Endothelial cell of umbilical vein (primary cell): ENCODE data around the gene HK1. TPM values are rescaled to one million over a fixed set of nuclear protein-coding genes. Genes with fewer than 3 reads are reported as not detected.

Source experiments
- BruUV-seq: library from RNA; stranded (reverse); fragments of 400-500 nt; replicated peaks from 2 replicates; lab custom pipeline; 2021; lab: Mats Ljungman, UMichigan
- CTCF ChIA-PET: fragments of 300-600, 350-600 bp; sonication (Branson Sonifier 250); formaldehyde crosslinking; loops from one replicate; lab custom pipeline; 2021; ENCODE audit warnings: antibody characterized with exemption, inconsistent platforms; lab: Charles Lee
- POLR2A ChIA-PET: fragments of 300-600, 350-600 bp; sonication (Branson Sonifier 250); formaldehyde crosslinking; loops from one replicate; lab custom pipeline; 2021; ENCODE audit warnings: antibody characterized with exemption, inconsistent platforms; lab: Charles Lee
- DNase-seq: peaks from one replicate; pipeline ENCODE4 v3.0.0-alpha.2; 2011; ENCODE audit warnings: low read depth, low spot score
- FAIRE-seq: peaks from 2 replicates; lab custom pipeline; 2011; peaks lifted over from hg19 to GRCh38; lab: Jason Lieb, UNC
- H2AFZ ChIP-seq: 2 replicates; pipeline ENCODE4 v1.6.0; 2012; ENCODE audit warnings: low read depth, low read length, control low read depth, inconsistent platforms
- H3K27ac ChIP-seq: 2 replicates; pipeline ENCODE4 v1.5.1; 2011; ENCODE audit warnings: low read depth, mild to moderate bottlenecking, control low read depth, low read length, moderate library complexity; ENCODE audit not compliant: insufficient read depth
- H3K27me3 ChIP-seq, 2 experiments: 2 replicates each; pipeline versions ENCODE4 v1.6.0 to v1.6.1; 2011; ENCODE audit warnings: low read length in 2 of 2, mixed read lengths in 1 of 2; ENCODE audit not compliant: control insufficient read depth in 2 of 2, insufficient read depth in 2 of 2
- H3K36me3 ChIP-seq, 2 experiments: 2 replicates in 1 of 2; 3 replicates in 1 of 2; pipeline ENCODE4 v1.5.1; 2011; ENCODE audit warnings: low read length in 2 of 2, mild to moderate bottlenecking in 1 of 2, moderate library complexity in 1 of 2; ENCODE audit not compliant: control insufficient read depth in 2 of 2, insufficient read depth in 2 of 2; ENCODE audit errors: extremely low read depth in 1 of 2
- H3K4me1 ChIP-seq: 3 replicates; pipeline ENCODE4 v1.5.1; 2011; ENCODE audit warnings: mild to moderate bottlenecking, low read length; ENCODE audit not compliant: control insufficient read depth, insufficient read depth; ENCODE audit errors: extremely low read depth
- H3K4me2 ChIP-seq: 2 replicates; pipeline ENCODE4 v1.6.1; 2011; ENCODE audit warnings: low read length, control low read depth, mixed read lengths; ENCODE audit not compliant: insufficient read depth
- H3K4me3 ChIP-seq, 3 experiments: fragments of 200-600 bp in 1 of 3; sonication (generic), shearing (Covaris generic) in 1 of 3; replicated peaks in 1 of 3; 2 replicates each; pipeline ENCODE4 v1.5.1; 2011 to 2016; ENCODE audit warnings: control low read depth in 3 of 3, low read length in 3 of 3, mild to moderate bottlenecking in 2 of 3, inconsistent platforms in 1 of 3, low read depth in 1 of 3, moderate library complexity in 1 of 3; ENCODE audit not compliant: insufficient read depth in 1 of 3
- H3K79me2 ChIP-seq: 2 replicates; pipeline ENCODE4 v1.6.0; 2012; ENCODE audit warnings: low read length, inconsistent platforms; ENCODE audit not compliant: control insufficient read depth, insufficient read depth
- H3K9ac ChIP-seq: replicated peaks from 2 replicates; pipeline ENCODE3; 2011; ENCODE audit warnings: low read length, control low read depth; ENCODE audit not compliant: insufficient read depth; ENCODE audit errors: extremely low read depth
- H3K9me1 ChIP-seq: replicated peaks from 3 replicates; pipeline ENCODE4 v1.6.0; 2011; ENCODE audit warnings: mild to moderate bottlenecking, low read length; ENCODE audit not compliant: control insufficient read depth, insufficient read depth; ENCODE audit errors: extremely low read depth
- H3K9me3 ChIP-seq: replicated peaks from 2 replicates; pipeline ENCODE4 v1.5.1; 2012; ENCODE audit warnings: low read length, inconsistent platforms; ENCODE audit not compliant: control insufficient read depth, insufficient read depth
- H4K20me1 ChIP-seq: replicated peaks from 2 replicates; pipeline ENCODE3; 2011; ENCODE audit warnings: mild to moderate bottlenecking, low read length; ENCODE audit not compliant: control insufficient read depth, insufficient read depth; ENCODE audit errors: extremely low read depth
- CTCF ChIP-seq, 2 donors: IDR thresholded peaks; 1 replicate in 1 of 2; 2 replicates in 1 of 2; pipeline ENCODE4 v1.5.1; 2011; ENCODE audit warnings: low read length in 2 of 2, mild to moderate bottlenecking in 2 of 2, moderate library complexity in 2 of 2, control low read depth in 1 of 2, inconsistent platforms in 1 of 2, low read depth in 1 of 2; ENCODE audit not compliant: insufficient read depth in 1 of 2; ENCODE audit errors: extremely low read depth in 1 of 2
- EZH2 ChIP-seq: IDR thresholded peaks from 2 replicates; pipeline ENCODE4 v1.6.1; 2012; ENCODE audit warnings: borderline replicate concordance, low read depth, mild to moderate bottlenecking, moderate library complexity, low read length, inconsistent platforms; ENCODE audit not compliant: severe bottlenecking
- FOS ChIP-seq: IDR thresholded peaks from 2 replicates; pipeline ENCODE4 v1.6.1; 2011; ENCODE audit warnings: mild to moderate bottlenecking, low read length, moderate library complexity, borderline replicate concordance; ENCODE audit not compliant: insufficient read depth
- GATA2 ChIP-seq: IDR thresholded peaks from 2 replicates; pipeline ENCODE4 v1.7.0; 2011; ENCODE audit warnings: low read depth, mild to moderate bottlenecking, moderate library complexity, mixed read lengths, low read length; ENCODE audit not compliant: insufficient read length, insufficient read depth
- JUN ChIP-seq: IDR thresholded peaks from 2 replicates; pipeline ENCODE4 v1.6.1; 2011; ENCODE audit warnings: borderline replicate concordance, low read depth; ENCODE audit not compliant: insufficient read length, insufficient read depth
- MAX ChIP-seq: IDR thresholded peaks from 2 replicates; pipeline ENCODE4 v1.6.1; 2011; ENCODE audit not compliant: insufficient read depth, insufficient read length
- MYC ChIP-seq: IDR thresholded peaks from one replicate; pipeline ENCODE4 v1.6.1; 2011; ENCODE audit warnings: mild to moderate bottlenecking, low read depth, low read length
- POLR2A ChIP-seq: IDR thresholded peaks from 2 replicates; pipeline ENCODE4 v1.6.1; 2012; ENCODE audit warnings: low read depth, mild to moderate bottlenecking, control low read depth, low read length
- POLR2AphosphoS5 ChIP-seq: IDR thresholded peaks from 2 replicates; pipeline ENCODE4 v1.6.1; 2012; ENCODE audit warnings: low read depth, mild to moderate bottlenecking, control low read depth, low read length, moderate library complexity; ENCODE audit not compliant: insufficient read depth
- dilution Hi-C: fragments of 300-500 bp; cut with MboI; formaldehyde crosslinking; loops from one replicate; pipeline ENCODE4 v1.15.0; 2019; ENCODE audit warnings: low sequenced_read_pairs; ENCODE audit not compliant: extremely low pct_ligation_motif_present
- intact Hi-C: fragments of 100-400 bp; cut with micrococcal nuclease; formaldehyde crosslinking; loops from one replicate; pipeline ENCODE4 v1.10.0; 2022
- polyA plus RNA-seq, 4 experiments: library from polyadenylated mRNA; depleted of rRNA in 3 of 4; stranded (reverse) in 3 of 4; unstranded in 1 of 4; fragments of >200 nt; gene quantifications; 2 replicates each; pipeline versions ENCODE4 v1.2.1 to v1.2.3, GENCODE V29; 2011 to 2012; ENCODE audit warnings: missing spikeins in 1 of 4
- total RNA-seq: library from RNA; stranded (reverse); gene quantifications from 2 replicates; pipeline ENCODE4 v1.2.3, GENCODE V29; 2021

Gene HK1
- total and polyA plus RNA-seq, 2 donors (not counting 3 experiments of a cell fraction or from before 2014, with no cell fraction given), result 50.8 to 121 TPM

- Histone ChIP-seq H3K36me3 (no peaks in the 10 kb centered on the region), H3K4me2 (no peak overlapping the region), H4K20me1 (no peaks in the 10 kb centered on the region), H3K27ac (no peak overlapping the region), H3K27me3 (peaks cover 13 to 17% of the 10 kb centered on the region in 2 experiments), H3K4me3 (no peak overlapping the region), H3K9me3 (no peaks in the 10 kb centered on the region), H3K9me1 (no peaks in the 10 kb centered on the region), H3K79me2 (no peaks in the 10 kb centered on the region), H3K4me1 (no peaks in the 10 kb centered on the region), H3K9ac (no peak overlapping the region), H2AFZ (no peak overlapping the region)
- no peak for FAIRE-seq
- no peak for DNase-seq
- BruUV-seq, result no TSS peak
- no peak for TF ChIP-seq MAX
- no peak for TF ChIP-seq MYC
- no peak for TF ChIP-seq JUN
- no peak for TF ChIP-seq POLR2A
- TF ChIP-seq CTCF (IDR thresholded peaks at IDR 0.05; ENCODE audit: extremely low read depth in 1 of 2, insufficient read depth in 1 of 2, low read depth in 1 of 2, low read length in 2 of 2), result no peak
- no peak for TF ChIP-seq POLR2AphosphoS5
- TF ChIP-seq GATA2, result no peak
- no peak for TF ChIP-seq EZH2
- no peak for TF ChIP-seq FOS
- ChIA-PET POLR2A (no interaction called here), CTCF (interaction anchor here (1.1 kb wide), 1 partner anchor 29 kb away, joined by 3 read pairs; no protein-coding TSS in a partner anchor)
- intact Hi-C loops, result no loop called here
- dilution Hi-C loops, result no loop called here
Measured at GRCh38 chr10:69295027-69295636, 16.8 kb downstream of the HK1 start.
